Body of pancreas (tissue), 4 donors: ENCODE measurements around the gene GNAT3. TPM values are rescaled to one million over a fixed set of nuclear protein-coding genes. Genes with fewer than 3 reads are reported as not detected.

Source experiments
- ATAC-seq: fragments of 150-250 bp; one replicate; pipeline ENCODE4 v1.9.1; 2016
- DNase-seq, 4 donors: peaks; one replicate each; pipeline ENCODE4 v3.0.0-alpha.2; 2019
- H3K27ac ChIP-seq, 4 donors: fragments of 200-600 bp; sonication (generic); 1 replicate in 3 of 4; 2 replicates in 1 of 4; pipeline versions ENCODE4 v1.5.1 to v1.6.1; 2016 to 2019; ENCODE audit warnings: mild to moderate bottlenecking in 1 of 4, mixed read lengths in 1 of 4, moderate library complexity in 1 of 4
- H3K27me3 ChIP-seq, 2 donors: fragments of 200-600 bp; sonication (generic); one replicate each; pipeline ENCODE4 v1.6.0; 2016; ENCODE audit warnings: mild to moderate bottlenecking in 1 of 2
- H3K36me3 ChIP-seq, 2 donors: fragments of 200-600 bp; sonication (generic); replicated peaks in 1 of 2; 2 replicates each; pipeline ENCODE4 v1.5.1; 2016; ENCODE audit warnings: low read depth in 2 of 2; ENCODE audit not compliant: insufficient read depth in 1 of 2
- H3K4me1 ChIP-seq: fragments of 200-600 bp; sonication (generic); one replicate; pipeline ENCODE4 v1.6.0; 2016
- H3K4me3 ChIP-seq, 2 donors: fragments of 200-600 bp; sonication (generic); 1 replicate in 1 of 2; 2 replicates in 1 of 2; pipeline ENCODE4 v1.5.1; 2016 to 2019
- H3K9me3 ChIP-seq, 3 donors: fragments of 200-600 bp; sonication (generic); 1 replicate in 2 of 3; 2 replicates in 1 of 3; pipeline ENCODE4 v1.5.1; 2016
- POLR2A ChIP-seq, 3 donors: fragments of 450-650 bp; IDR thresholded peaks; one replicate each; pipeline ENCODE4 v1.6.1; 2016; ENCODE audit warnings: antibody characterized with exemption in 3 of 3, mild to moderate bottlenecking in 2 of 3
- WGBS, 2 donors: methylation state at CpG; one replicate each; pipeline ENCODE4 v1.1.5; 2017; 5-methylcytosine and 5-hydroxymethylcytosine counted together
- intact Hi-C: fragments of 100-400 bp; cut with DNase I; formaldehyde crosslinking; loops from one replicate; pipeline ENCODE4 v1.15.1; 2023
- total RNA-seq, 2 donors: library from RNA; depleted of rRNA; stranded (reverse); fragments of >200 nt; gene quantifications; one replicate each; pipeline ENCODE4 v1.1.0, GENCODE V29; 2016
- TF ChIP-seq, protein P1 (sequence below), 7 experiments: fragments of 450-650 bp in 4 of 7; fragments of 200-600 bp in 3 of 7; sonication (generic) in 3 of 7; IDR thresholded peaks; one replicate each; pipeline ENCODE4 v1.5.1; 2016 to 2019; ENCODE audit warnings: antibody characterized with exemption in 7 of 7

Gene GNAT3
- total RNA-seq, 2 donors from 2014 or later, result 0.26 TPM; not detected in 1

DNA sequence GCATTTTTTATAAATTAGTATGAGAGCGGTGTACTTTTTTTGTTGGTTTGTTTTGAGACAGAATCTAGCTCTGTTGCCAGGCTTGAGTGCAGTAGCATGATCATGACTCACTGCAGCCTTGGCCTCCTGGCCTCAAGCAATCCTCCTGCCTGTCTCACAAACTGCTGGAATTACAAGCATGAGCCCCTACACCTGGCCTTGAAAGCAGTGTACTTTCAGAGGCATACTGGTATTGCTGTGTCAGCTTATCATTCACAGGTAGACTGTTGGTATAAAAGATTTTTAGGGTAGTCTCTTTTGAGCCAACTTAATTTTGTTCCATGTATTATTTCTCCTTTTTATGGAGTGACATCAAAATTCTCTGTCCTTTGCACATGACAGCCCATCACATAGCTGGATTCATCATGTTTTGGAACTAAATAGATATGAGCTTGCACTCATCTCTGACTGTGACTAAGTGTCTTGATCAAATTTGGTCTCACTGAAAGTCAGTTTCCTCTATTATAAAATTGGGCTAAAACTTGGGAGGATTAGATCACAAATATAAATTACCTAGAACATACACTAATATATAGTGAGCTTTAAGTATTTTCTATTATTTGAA, 12.4 kb downstream of the GNAT3 start:
- Histone ChIP-seq H3K36me3 (no peaks in the 10 kb centered on the region), H3K27ac (no peak overlapping the region), H3K9me3 (no peaks in the 10 kb centered on the region), H3K4me1 (peaks cover 6% of the 10 kb centered on the region), H3K4me3 (no peak overlapping the region), H3K27me3 (no peaks in the 10 kb centered on the region)
- peak; percentile 47 for ATAC-seq
- 48 to 75% methylated on average over 1 of the region's 1 CpG for WGBS, 2 donors
- intact Hi-C loops, result no loop called here
- no peak for TF ChIP-seq POLR2A (IDR thresholded peaks at IDR 0.05)
- TF ChIP-seq, protein P1, sequence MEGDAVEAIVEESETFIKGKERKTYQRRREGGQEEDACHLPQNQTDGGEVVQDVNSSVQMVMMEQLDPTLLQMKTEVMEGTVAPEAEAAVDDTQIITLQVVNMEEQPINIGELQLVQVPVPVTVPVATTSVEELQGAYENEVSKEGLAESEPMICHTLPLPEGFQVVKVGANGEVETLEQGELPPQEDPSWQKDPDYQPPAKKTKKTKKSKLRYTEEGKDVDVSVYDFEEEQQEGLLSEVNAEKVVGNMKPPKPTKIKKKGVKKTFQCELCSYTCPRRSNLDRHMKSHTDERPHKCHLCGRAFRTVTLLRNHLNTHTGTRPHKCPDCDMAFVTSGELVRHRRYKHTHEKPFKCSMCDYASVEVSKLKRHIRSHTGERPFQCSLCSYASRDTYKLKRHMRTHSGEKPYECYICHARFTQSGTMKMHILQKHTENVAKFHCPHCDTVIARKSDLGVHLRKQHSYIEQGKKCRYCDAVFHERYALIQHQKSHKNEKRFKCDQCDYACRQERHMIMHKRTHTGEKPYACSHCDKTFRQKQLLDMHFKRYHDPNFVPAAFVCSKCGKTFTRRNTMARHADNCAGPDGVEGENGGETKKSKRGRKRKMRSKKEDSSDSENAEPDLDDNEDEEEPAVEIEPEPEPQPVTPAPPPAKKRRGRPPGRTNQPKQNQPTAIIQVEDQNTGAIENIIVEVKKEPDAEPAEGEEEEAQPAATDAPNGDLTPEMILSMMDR (IDR thresholded peaks at IDR 0.05), result no peak
- peak; percentile 12 to 51 (median 41) for DNase-seq

DNA sequence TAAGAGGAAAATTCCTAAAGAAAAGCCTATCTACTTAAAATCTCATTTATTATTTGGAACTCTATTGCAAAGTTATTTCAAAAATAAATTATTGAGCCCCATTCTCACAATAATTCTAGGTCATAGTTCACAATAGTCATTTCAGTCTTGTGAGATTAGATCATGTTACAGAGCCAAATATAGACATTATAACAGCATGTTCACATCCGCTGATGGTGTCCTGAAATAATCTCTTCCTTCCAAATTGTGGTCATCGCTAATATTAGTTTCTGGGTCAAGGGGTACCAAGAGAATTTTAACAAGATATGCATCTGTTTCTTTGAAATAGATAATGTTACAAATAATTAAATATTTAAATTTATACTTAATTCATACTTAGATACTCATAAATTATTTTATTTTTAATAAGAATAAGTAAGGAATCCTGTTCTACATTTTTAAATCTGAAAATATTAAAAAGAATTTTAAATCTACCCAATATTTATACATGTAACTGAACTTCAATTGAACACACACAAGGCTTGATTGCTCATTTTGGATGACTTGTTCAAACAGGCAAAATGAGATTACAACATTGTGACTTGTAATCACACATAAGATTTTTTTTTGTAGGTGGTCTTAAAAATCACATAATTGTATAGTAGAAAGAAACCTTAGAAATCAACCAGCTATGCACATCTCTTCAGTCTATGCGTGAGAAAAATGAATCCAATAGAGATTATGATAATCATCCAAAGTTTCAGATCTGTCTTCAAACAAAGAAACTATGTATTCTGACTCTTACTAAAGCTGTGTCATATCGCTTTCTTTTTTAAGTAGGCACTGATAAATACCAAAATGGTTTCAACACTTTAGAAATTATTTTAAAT, 13.1 kb downstream of the GNAT3 start:
- H3K9me3 ChIP-seq, result no peaks in the 10 kb centered on the region
- DNase-seq (no peak), ATAC-seq (no peak)
- peak overlapping the region in 1 of 4 donors; percentile 21 for H3K27ac ChIP-seq
- intact Hi-C loops, result no loop called here
- no peaks in the 10 kb centered on the region for H3K36me3 ChIP-seq
- H3K4me1 ChIP-seq, result peaks cover 6% of the 10 kb centered on the region
- H3K4me3 ChIP-seq, result no peak overlapping the region
- H3K27me3 ChIP-seq, result no peaks in the 10 kb centered on the region
- WGBS, 2 donors, result 62 to 73% methylated on average over 4 of the region's 4 CpGs
- TF ChIP-seq, protein P1 (IDR thresholded peaks at IDR 0.05), result no peak
- TF ChIP-seq POLR2A (IDR thresholded peaks at IDR 0.05), result no peak

DNA sequence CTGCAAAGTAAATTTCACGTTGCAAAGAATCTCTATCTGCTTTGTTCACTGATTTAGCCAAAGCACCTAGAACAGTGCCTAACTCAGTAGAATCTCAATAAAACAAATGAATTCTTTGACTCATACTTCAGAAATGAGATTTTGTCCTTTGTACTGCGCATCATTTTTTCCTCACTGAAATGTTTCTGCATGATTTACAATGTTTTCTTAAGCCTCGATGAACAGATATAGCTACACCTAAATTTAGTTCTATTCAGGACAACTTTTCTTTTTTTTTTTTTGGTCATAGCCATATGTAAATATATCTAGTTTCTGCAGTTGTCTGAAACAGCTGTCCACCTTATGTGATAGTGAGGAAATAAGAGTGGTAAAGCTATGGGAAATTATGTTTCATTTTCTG, 15.3 kb downstream of the GNAT3 start:
- H3K9me3 ChIP-seq, result no peaks in the 10 kb centered on the region
- intact Hi-C loops, result no loop called here
- no peak for DNase-seq
- no peaks in the 10 kb centered on the region for H3K36me3 ChIP-seq
- 76 to 84% methylated on average over 3 of the region's 3 CpGs for WGBS, 2 donors
- no peak overlapping the region for H3K27ac ChIP-seq
- H3K4me1 ChIP-seq, result peaks cover 6% of the 10 kb centered on the region
- no peaks in the 10 kb centered on the region for H3K27me3 ChIP-seq
- no peak for TF ChIP-seq POLR2A (IDR thresholded peaks at IDR 0.05)
- TF ChIP-seq, protein P1 (IDR thresholded peaks at IDR 0.05), result no peak
- no peak for ATAC-seq
- H3K4me3 ChIP-seq, result no peak overlapping the region

DNA sequence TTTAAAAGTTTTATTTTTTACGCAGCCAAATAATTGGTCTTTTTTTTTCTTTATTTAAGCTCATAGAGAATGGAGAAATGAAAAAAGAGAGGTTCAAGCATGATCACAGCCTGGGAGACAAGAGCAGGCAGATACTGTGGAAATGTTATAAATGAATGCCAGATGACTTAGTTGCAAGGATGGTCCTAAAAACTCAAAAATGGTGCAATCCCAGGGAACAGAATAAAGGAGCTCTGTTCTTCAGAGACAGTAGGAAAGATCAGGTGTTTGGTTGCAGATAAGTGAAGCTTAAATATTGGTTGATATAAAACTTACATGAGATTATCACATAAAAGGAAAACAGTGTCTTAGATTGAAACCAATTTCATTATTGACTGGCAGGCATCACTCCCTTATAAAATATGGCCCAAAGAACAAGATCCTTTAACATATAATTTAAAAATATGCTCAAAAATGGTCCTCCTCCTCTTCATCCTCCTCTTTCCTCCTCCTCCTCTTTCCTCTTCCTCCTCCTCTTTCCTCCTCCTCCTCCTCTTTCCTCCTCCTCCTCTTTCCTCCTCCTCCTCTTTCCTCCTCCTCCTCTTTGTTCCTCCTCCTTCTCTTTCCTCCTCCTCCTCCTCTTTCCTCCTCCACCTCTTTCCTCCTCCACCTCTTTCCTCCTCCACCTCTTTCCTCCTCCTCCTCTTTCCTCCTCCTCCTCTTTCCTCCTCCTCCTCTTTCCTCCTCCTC, 18.6 kb downstream of the GNAT3 start:
- TF ChIP-seq POLR2A (IDR thresholded peaks at IDR 0.05), result no peak
- TF ChIP-seq, protein P1 (IDR thresholded peaks at IDR 0.05), result no peak
- H3K36me3 ChIP-seq, result no peaks in the 10 kb centered on the region
- H3K4me1 ChIP-seq, result no peaks in the 10 kb centered on the region
- ATAC-seq (no peak), DNase-seq (no peak)
- no peak overlapping the region for H3K4me3 ChIP-seq
- no peak overlapping the region for H3K27ac ChIP-seq
- no peaks in the 10 kb centered on the region for H3K27me3 ChIP-seq
- WGBS, 2 donors, result 93 to 94% methylated on average over 1 of the region's 1 CpG
- no peaks in the 10 kb centered on the region for H3K9me3 ChIP-seq
- intact Hi-C loops, result no loop called here
